IPS-18c (cell line): ENCODE data around the gene ARMC9.
"Not testable (repeated sequence)": the region's sequence is repeated elsewhere in the genome, so short reads cannot be mapped to it uniquely, and the experiment has no call there.

Source experiments
- H3K4me3 ChIP-seq: 2 replicates; pipeline ENCODE4 v1.7.0; 2013; ENCODE audit warnings: low read depth, mild to moderate bottlenecking, low read length, moderate library complexity; ENCODE audit not compliant: insufficient read depth
- H3K9me3 ChIP-seq: one replicate; pipeline ENCODE4 v1.6.1; 2013; ENCODE audit warnings: mild to moderate bottlenecking, low read length, moderate library complexity; ENCODE audit not compliant: control insufficient read depth, insufficient read depth

The ARMC9 gene

DNA sequence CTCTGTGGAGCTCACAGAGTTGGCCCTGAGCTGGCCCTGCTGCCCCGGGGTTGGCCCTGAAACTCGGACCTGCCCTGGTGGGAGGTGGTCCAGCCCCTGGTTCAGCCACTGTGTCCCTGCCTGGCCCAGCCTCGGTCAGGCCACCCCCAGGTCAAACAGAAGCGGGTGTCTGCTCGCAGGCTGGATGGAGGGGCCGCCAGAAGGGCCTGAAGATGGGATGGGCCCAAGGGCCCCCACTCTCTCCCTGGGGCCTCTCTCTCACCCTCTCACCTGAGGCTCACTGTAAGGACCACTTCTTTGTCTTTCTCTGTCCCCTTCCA lies 172.0 kb downstream of the ARMC9 start:
- Histone ChIP-seq H3K4me3 (0 out of 2 replicates have a peak overlapping the region, but pooled peaks have one; percentile 3), H3K9me3 (no peaks in the 10 kb centered on the region)

DNA sequence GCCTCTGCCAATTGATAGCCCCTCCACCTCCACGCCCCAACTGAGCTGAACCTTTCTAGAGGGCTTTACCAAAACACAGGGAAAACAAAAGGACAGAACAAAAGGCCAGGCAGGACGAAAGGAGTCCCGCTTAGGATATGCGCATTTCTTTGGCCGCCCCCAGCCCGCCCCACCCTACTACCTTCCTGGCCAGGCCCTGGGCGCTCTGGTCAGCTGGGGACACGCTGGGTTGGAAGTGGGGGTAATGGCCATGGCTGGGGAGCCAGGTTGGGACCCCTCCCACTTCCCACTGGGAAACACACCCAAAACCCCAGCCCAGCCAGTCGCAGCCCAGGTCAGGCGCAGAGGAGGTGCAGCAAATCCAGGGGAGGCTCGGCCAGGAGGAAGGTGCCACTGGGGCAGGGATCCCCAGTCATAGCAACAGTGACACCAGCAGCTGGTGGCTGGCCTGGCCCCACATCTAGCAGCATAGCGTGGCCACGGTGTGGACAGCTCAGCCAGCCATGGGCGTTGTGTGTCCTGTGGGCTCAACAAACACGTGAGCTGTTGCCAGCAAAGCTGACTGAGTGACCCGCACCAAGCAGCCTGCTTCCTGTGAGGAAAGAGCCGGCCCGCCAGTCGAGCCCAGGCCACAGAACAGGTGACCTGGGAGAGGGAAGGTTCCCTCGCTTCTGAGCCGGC lies 172.5 kb downstream of the ARMC9 start:
- Histone ChIP-seq H3K9me3 (no peaks in the 10 kb centered on the region), H3K4me3 (no peak overlapping the region; the same call in 1 of the 2 replicates)

DNA sequence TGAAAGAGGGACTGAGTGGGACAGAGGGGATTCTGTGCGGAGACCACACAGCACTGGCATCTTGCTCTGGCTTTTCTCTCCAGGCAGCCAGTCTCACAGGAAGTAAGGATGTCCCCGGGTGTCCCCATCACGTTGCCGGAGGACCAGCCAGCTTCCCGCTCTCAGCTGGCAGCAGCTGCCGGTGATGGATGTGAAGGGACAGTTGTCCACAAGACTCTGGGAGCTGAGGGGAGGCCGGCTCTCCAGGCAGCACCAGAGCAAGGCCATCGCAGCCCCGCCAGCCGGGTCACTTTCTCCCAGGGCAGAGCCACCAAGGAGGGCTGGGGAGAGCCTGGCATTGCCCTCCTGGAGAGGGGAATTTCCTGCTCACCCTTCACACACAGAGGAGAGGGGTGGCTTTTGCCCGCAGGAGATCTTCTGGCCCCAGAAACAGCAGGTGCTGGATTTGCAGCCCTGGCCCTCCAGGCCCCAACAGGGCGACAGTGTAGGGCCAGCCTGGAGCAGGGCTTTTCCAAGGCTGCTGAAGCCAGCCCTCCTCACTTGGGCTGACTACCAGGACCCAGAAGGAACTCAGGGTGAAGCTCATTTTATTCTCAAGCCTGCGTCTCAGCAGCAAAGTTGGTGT lies 173.1 kb downstream of the ARMC9 start:
- Histone ChIP-seq H3K9me3 (no peaks in the 10 kb centered on the region), H3K4me3 (no peak overlapping the region)

DNA sequence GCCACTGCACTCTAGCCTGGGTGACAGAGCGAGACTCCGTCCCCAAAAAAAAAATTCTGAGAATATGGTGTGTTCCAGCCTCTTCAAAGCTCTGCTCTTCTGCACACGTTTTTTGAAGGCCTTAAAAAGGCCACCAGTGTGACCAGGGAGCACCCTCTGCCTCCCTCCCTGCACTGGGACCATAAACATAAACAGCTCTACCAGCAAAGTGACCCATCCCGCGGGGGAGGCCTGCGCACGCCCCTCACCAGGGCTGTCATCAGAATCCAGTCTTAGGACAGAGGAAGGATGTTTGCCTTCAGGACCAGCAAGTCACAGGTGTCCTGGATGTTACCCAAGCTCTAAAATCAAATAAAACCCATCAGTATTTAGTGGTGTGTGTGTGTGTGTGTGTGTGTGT lies 173.9 kb downstream of the ARMC9 start:
- H3K9me3 ChIP-seq: no peaks in the 10 kb centered on the region
- H3K4me3 ChIP-seq: no peak overlapping the region

DNA sequence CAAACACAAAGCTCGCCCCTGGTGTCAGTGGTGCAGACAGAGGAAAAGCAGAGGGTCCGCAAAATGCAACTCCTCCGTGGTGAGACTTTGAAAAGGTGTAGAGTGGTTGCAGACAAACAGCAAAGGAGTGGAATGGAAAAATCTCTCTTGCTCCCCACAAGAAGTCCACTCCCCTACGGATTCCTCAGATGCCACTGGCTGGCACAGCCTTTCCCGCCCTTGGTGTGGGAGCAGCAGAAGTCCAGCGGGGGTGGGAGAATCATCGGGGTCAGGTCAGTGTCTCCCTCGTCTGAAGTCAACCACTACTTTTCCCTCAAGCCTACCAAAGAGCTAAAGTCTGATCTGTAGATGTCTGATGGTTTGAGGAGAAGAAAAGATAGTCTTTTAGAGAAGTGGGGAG lies 174.8 kb downstream of the ARMC9 start:
- no peaks in the 10 kb centered on the region for H3K9me3 ChIP-seq
- no peak overlapping the region for H3K4me3 ChIP-seq

DNA sequence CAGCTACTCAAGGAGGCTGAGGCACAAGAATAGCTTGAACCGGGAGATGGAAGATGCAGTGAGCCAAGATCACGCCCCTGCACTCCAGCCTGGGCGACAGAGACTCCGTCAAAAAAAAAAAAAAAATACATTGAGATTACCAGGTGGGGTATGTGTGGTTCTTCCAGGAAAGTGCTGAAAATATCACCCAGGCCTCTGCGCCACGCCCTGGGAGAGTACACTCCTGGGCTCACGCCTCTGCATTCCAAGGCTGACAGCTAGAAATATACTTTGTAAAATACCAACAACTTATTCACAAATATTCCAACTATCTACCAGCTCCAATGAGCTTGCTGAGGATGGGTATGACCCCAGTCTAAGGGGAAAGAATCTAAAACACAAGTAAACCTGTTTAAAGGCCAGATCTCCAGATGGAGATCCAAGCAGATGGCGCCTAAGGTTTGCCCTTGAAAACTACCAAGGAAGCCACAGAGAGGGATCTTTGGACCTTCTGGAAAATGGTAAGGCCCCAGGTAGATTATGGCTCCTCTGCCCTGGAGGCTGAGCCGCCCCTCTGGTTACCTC lies 175.4 kb downstream of the ARMC9 start:
- Histone ChIP-seq H3K4me3 (no peak overlapping the region), H3K9me3 (no peaks in the 10 kb centered on the region)

DNA sequence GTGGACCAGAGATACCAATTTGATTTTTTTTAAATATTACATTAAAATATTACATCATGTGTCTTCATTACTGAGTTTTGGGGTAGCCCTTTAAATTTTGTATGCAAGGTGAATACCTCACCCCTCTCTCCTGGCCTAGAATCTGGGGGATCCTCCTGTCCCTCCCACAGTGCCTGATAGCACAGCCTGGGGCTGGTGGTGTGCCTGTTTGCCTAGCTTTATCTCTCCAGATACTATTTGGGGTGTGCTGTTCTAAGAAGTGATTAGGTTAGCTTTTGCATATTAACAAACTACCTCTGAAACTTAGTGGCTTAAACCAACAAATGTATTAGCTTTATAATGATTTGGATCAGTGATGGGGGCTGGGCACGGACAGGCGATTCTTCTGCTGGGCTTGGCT lies 176.3 kb downstream of the ARMC9 start:
- Histone ChIP-seq H3K4me3 (no peak overlapping the region), H3K9me3 (no peaks in the 10 kb centered on the region)

DNA sequence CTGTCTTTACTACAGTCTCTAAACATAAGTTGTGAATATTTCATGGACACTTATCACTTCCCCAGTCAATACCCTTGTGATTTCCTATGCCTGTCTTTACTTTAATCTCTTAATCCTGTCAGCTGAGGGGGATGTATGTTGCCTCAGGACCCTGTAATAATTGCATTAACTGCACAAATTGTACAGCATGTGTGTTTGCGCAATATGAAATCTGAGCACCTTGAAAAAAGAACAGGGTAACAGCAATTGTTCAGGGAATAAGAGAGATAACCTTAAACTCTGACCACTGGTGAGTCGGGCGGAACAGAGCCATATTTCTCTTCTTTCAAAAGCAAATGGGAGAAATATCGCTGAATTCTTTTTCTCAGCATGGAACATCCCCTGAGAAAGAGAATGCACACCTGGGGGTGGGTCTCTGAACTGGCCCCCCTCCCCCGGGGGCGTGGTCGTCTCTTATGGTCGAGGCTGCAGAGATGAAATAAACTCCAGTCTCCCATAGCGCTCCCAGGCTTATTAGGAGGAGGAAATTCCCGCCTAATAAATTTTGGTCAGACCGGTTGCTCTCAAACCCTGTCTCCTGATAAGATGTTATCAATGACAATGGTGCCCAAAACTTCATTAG lies 177.7 kb downstream of the ARMC9 start:
- H3K4me3 ChIP-seq, H3K9me3 ChIP-seq: not testable (repeated sequence)

DNA sequence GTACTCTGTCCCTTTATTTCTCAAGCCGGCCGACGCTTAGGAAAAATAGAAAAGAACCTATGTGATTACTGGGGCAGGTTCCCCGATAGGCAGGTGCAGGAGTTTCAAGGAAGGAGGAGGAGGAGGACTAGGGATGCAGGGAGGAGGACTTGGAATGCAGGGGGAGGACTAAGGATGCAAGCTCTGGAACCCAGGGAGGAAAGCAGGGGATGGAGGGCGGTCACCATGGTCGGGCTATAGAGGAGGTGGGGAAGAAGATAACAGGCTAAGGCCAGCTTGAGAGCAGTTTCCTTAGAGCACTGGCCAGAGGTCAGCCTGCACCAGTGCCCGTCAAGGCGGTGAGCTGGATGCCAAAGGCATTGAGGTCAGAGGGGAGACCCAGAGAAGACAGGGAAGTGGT lies 178.4 kb downstream of the ARMC9 start:
- Histone ChIP-seq H3K4me3 (no peak overlapping the region), H3K9me3 (no peaks in the 10 kb centered on the region)

DNA sequence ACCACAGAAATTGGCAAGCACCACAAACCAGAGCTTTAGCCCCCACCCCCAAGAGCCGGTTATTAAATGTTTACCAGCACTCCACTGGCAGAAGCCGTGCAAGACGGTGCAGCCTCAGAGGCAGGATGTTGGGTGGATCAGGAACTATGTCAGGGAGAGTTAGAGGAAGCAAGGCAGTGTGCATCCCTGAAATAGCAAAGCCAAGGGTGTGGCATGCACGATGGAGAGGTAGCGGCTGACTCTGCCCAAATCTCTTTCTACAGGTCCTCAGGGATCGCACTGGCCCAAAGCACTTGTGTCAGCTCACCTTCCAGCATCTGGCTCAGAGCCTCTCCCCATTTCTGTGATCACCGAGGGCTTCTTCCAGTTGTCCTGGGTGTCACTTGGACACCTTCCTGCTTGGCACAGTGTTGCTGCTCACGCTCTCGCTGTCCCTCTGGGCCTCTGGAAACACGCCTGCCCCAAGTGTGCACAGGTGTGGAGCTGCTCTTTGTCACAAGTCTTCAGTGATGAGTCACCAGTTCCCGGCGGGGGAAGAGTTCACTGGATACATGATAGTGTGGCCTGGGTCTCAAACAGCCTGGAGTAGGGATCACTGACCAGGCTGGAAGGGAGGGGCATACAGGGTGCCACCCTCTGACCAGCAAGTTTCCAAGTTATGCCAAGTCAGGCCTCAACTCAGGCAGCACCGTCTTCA lies 179.7 kb downstream of the ARMC9 start:
- H3K9me3 ChIP-seq: no peaks in the 10 kb centered on the region
- H3K4me3 ChIP-seq: no peak overlapping the region

DNA sequence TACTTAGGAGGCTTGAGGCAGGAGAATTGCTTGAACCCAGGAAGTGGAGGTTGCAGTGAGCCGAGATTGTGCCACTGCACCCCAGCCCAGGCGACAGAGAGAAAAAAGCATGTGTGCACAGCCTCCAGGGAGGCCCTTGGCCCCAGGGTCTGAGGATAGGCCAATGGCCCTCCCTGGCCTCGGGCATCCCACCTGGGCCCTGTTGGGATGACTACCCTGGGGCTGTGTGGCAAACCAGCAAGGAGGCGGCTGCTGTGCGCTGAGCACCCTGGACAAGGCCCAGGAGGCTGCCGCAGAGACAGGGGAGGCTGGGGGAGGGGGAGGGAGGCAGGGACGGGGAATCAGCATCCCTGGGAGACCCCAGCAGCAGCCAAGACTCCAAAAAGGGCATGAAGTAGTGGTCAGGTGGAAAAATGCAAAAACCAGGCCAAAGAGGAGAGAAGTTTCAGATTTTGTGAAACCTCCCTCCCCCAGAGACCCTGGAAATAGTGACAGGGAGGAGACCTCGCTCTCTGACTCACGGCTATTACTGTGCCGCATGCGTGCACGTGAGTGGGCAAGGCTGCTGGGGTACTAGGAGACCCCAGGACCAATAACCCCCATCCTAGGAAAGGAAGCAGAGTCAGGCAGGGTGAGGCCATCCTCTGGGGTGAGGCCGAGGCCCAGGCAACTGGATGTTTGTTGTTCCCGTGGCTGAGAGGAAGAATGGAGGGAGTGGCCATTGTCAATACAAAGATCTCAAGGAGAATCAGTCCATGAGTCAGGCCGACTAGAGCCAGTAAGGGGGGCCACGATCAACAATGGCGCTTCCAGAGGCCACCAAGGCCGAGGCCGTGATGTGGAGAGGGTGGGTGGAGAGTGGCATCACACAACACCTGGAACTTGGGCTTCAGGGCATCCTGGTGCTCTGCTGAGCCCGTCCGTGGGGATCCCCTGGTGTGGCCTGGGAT lies 181.1 kb downstream of the ARMC9 start:
- Histone ChIP-seq H3K9me3 (no peaks in the 10 kb centered on the region), H3K4me3 (no peak overlapping the region)

DNA sequence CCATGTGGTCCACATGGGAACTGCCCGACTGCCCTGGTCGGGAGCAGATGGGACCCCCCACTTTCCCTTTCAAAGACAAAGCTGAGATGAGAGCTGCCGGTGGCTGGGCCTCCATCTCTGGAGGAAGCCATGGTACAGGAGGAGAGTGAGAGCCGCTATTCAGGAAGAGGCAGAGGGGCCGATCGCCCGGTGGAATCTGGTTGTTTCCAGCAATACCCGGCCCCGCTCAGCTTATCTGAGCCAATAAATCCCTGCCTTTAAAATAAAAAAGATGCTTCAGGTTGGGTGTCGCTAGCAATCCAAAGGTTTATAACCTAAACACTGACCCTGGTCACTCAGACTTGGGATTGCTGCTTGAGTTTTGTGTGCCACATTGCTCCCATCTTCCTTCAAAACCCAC lies 181.9 kb downstream of the ARMC9 start:
- H3K9me3 ChIP-seq: no peaks in the 10 kb centered on the region
- no peak overlapping the region for H3K4me3 ChIP-seq

DNA sequence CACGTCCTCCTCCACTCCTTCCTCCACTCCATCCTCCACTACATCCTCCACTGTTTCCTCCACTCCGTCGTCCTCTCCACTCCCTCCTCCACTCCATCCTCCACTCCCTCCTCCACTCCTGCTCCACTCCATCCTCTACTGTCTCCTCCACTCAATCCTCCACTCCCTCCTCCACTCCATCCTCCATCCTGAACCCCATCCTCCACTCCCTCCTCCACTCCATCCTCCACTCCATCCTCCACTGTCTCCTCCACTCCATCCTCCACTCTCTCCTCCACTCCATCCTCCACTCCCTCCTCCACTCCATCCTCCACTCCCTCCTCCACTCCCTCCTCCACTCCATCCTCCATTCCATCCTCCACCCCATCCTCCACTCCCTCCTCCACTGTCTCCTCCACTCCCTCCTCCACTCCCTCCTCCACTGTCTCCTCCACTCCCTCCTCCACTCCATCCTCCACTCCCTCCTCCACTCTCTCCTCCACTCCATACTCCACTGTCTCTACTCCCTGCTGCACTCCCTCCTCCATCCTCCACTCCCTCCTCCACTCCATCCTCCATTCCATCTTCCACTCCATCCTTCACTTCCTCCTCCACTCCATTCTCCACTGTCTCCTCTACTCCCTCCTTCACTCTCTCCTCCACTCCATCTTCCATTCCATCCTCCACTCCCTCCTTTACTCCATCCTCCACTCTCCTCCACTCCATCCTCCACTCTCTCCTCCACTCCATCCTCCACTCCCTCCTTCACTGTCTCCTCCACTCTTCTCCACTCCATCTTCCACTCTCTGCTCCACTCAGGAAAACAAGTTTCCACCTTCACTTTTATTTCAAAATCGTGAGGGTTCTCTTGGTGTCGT lies 182.8 kb downstream of the ARMC9 start:
- H3K4me3 ChIP-seq: no peak overlapping the region
- H3K9me3 ChIP-seq: no peaks in the 10 kb centered on the region

DNA sequence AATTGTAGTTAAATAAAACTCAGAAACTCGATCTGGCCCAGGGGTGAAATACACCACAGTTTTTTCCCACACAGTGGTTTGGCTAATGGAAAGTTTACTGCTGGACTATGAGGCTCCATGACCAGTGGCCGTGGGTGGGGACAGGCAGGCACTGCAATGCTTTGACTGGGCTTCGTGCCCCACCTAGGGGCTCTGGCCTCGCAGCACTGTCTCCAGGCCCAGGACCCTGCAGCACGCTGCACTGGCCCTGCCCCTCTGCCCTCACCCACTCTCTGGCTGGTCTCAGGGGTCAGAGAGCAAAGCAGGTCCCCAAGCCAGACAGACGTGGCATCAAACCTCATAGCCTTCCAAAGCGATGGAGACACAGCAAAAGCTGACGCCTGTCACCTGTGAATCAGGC lies 183.7 kb downstream of the ARMC9 start:
- Histone ChIP-seq H3K9me3 (no peaks in the 10 kb centered on the region), H3K4me3 (no peak overlapping the region)

DNA sequence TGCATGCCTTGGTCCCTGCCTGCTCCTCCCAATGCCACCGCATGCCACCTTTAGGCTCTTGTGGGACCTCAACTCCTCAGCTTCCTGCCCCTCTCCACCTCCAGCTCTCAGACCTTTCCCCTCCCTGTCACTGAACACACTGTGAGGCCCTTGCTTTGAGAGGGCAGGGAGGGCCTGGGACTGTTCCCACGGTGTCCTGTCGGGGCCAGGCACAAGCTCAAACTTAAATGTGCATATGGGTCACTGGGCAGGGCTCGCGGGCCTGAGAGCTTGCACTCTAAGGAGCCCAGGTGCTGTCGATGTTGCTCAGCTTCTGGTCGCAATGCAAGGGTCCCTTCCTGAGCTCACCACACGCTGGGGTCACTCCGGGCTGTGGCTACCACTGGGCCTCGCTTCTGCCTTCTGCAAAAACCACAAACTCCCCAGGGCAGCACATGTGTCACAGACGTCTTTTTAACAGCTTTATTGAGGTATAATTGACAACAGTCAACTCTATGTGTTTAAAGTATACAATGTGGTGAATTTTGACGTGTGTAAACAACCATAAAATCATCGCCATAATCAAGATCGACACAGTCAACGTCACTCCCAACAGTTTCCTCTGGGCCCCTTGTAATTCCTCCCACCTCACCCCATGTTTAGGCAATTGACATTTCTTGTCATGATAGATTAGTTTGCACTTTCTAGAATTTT lies 185.1 kb downstream of the ARMC9 start:
- no peaks in the 10 kb centered on the region for H3K9me3 ChIP-seq

DNA sequence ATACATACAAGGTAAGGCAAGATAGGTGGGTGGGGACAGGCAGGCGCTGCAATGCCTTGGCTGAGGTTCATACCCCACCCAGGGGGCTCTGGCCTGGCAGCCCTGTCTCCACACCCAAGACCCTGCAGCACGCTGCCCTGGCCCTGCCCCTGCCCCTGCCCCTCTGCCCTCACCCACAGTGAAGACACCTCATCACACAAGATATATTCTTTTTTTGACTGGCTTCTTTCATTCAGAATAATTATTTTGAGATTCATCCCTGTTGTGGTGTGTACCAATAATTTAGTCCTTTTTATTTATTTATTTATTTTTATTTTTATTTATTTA lies 185.6 kb downstream of the ARMC9 start:
- Histone ChIP-seq H3K9me3 (no peaks in the 10 kb centered on the region), H3K4me3 (no peak overlapping the region)

More for the DNA sequence above, 185.1 kb downstream of the ARMC9 start:
- H3K4me3 ChIP-seq: no peak overlapping the region
